ENCODE results near the gene MBTPS1. TPM values are rescaled to one million over a fixed set of nuclear protein-coding genes. Genes with fewer than 3 reads are reported as not detected.

MBTPS1 gene
- total RNA-seq, 2 experiments from 2014 or later, result 29.6 to 30.2 TPM

DNA sequence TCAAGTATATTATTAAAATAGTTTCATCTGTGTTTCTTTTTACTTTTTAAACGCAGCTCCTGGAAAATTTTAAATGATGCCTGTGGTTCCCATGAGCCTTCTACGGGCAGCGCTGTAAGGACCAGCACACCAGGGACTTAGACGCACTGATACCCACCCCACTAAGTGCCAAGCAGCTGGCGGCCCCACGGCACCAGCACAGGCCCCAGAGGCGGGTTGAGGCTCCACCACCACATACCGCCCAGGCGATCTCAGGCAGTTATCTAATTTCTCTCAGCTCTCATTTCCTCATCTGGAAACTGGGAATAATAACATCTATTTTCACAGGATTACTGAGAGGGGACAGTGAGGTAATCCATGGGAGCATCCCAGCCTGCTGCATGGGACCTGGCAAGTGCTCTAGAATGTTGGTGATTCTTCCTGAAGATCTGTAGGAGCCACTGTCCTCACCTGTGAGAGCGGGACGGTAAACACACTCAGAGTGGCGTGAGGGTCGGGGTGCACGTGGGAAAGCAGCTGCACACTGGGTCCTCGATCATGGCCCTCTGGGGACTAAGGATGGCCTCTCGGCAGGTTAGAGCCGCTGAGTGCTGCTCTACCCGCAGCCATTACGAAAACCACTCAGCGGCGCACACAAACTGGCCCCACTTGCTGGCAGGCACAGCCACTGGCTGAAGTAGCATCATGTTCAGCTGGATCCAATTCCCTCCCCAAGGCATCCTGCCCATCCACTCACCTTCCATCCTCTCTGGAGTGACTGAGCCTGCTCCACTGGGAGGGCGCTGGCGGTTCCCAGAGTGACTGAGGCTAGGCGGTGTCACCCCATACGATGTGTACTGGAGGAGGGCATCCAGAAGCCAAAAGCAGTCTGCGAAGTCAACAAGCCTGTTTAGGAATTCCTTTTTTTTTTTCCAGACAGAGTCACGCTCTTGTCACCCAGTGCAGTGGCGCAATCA, 56.5 kb downstream of the MBTPS1 start:
- peaks cover 6% of the 10 kb centered on the region for H3K4me1 Mint-ChIP-seq
- no peaks in the 10 kb centered on the region for H3K27me3 Mint-ChIP-seq
- DNase-seq, result no peak
- H3K4me3 Mint-ChIP-seq, result no peak overlapping the region
- peaks cover 12% of the 10 kb centered on the region for H3K36me3 Mint-ChIP-seq
- no peaks in the 10 kb centered on the region for H3K9me3 Mint-ChIP-seq
- H3K27ac Mint-ChIP-seq, result no peak overlapping the region

DNA sequence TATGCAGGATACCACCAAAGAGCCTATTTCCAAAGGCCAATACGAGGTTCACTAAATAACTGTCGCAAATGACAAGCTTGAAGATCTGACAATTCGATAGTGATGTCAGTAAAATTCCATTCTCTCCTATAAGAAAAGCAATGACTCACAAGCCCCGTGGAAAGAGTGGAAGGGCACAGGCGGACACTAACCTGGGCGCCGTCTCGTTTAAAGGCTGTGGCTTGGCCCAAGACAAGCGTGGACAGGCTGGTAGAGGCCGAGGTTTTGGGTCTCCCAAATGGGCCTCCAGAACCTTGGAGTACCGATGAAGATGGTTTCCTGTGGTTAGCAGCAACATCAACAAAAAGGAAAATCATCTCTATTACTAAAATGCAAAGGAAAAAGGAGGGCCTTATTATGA, 57.6 kb downstream of the MBTPS1 start:
- Mint-ChIP-seq H3K4me3 (no peak overlapping the region), H3K9me3 (no peaks in the 10 kb centered on the region), H3K36me3 (peaks cover 12% of the 10 kb centered on the region), H3K27ac (no peak overlapping the region), H3K4me1 (peaks cover 6% of the 10 kb centered on the region), H3K27me3 (no peaks in the 10 kb centered on the region)
- no peak for DNase-seq

DNA sequence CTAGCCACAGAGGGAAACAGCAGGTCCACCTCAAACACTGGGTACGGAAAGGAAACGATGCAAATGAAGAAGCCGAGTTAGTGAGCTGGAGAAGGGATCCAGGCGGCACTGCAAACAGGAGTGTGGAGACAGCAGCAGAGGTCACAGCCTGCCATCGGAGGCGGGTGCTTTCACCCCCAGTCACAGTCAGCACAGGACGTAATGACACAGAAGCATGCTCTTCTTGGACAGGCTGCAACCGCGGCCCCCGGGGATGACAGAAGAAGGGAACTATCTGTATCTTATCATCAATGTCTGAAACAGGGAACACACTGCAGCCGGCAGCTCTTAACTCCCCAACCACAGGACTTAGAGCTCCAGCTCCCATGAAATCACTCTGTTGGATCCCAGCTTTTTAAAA, 58.1 kb downstream of the MBTPS1 start:
- DNase-seq, result no peak
- H3K4me3 Mint-ChIP-seq, result no peak overlapping the region
- H3K27me3 Mint-ChIP-seq, result no peaks in the 10 kb centered on the region
- peaks cover 6% of the 10 kb centered on the region for H3K4me1 Mint-ChIP-seq
- peaks cover 9% of the 10 kb centered on the region for H3K36me3 Mint-ChIP-seq
- H3K9me3 Mint-ChIP-seq, result no peaks in the 10 kb centered on the region
- no peak overlapping the region for H3K27ac Mint-ChIP-seq

DNA sequence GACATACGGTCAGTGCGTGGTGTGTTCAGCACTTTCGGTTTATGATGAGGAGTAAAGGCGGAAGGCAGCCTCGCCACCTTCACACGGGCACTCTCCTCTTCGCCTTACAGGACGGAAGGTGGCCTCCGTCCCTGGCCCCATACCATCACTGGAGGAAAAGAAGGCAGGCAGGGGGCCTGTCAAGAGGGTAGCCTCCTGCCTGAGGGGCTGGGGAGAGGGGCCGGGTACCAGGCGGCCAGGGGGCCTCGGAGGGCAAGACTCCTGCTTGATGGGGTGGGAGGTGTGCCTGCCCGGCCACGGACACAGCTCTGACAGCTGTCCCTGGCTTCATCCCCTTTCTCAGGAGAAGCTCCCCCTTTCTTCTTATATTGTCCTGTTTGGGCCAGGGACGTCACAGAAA, 58.5 kb downstream of the MBTPS1 start:
- H3K36me3 Mint-ChIP-seq, result peaks cover 6% of the 10 kb centered on the region
- H3K4me1 Mint-ChIP-seq, result peaks cover 5% of the 10 kb centered on the region
- H3K4me3 Mint-ChIP-seq, result no peak overlapping the region
- no peaks in the 10 kb centered on the region for H3K27me3 Mint-ChIP-seq
- no peak for DNase-seq
- H3K9me3 Mint-ChIP-seq, result no peaks in the 10 kb centered on the region
- H3K27ac Mint-ChIP-seq, result no peak overlapping the region

DNA sequence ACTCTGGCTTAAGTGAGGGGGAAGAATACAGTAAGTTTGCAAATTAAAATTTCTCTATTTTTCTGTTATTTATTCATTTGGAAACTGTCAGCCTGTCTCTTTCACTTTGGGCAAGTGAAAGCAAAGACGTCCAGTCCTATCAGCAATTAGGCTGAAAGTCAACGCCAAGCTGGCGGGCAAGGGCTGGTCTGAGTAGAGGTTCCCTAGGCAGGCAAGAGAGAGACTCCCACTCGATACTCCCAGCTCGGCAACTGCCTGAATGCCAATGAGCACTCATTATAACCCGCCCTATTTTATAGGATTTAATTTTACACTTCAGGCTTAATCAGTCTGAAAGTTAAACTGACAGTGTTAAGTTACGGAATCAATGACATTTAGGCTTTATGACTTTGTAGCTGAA, 59.8 kb downstream of the MBTPS1 start:
- Mint-ChIP-seq H3K27ac (no peak overlapping the region), H3K4me1 (no peaks in the 10 kb centered on the region), H3K4me3 (no peak overlapping the region), H3K27me3 (no peaks in the 10 kb centered on the region), H3K9me3 (no peaks in the 10 kb centered on the region), H3K36me3 (peaks cover 6% of the 10 kb centered on the region)
- no peak for DNase-seq

DNA sequence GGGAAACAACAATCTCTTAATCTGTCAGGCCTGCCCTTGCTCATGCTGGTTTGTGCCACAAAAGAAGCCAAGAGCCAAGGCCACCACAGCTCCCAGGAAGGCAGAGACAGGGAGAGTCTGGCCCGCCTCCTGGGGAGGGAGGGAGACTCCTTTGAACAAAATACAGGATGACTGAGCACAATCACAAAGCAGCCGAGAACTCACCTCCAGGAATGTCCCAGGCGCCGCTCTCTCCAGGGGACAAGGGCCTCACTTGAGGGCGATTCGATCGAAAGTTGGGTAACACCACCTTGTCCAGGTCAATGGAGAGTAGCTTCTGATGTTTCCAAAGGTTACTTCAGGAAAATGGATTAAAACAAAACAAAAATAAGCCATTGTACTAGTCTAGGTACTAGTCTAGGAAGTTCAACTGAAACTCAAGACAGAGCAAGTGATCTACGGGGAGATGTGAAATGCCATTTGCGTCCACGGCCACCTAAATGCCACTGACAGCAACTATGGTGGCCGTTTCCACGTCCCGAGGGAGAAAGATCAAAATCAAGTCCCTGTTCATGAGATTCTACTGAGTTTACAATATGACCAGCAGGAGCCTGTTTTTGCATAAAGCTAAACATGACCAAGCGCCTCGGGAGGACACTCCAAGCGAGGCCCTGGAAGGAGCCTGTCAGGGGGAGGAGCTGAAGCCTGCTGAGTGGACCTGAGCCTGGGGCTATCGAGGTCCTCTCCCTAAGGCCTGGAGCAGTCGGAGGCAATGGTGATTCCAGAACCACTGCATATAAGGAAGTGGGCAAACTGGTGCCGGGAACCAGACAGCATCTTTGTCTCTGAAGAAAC, 60.7 kb downstream of the MBTPS1 start:
- H3K36me3 Mint-ChIP-seq, result peaks cover 6% of the 10 kb centered on the region

DNA sequence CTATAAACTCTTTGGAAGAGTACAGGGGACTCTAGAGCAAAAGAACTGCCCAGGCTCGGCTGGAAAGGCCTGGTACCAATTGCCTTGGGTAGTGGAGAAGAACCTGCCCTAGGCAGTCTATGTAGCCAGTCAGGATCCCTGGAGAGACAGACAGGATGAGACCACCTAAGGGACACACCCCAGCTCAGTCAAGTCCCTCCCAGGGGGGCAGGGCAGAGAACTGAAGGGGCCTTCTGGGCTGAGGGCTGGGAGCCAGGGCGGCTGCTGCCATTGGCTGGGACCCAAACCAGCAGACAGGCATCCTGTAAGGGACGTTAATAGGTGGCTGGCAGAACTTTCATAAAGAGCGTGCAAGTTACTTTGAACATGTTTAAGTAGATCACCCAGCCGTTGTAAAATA, 61.4 kb downstream of the MBTPS1 start:
- no peak for DNase-seq
- no peak overlapping the region for H3K27ac Mint-ChIP-seq
- no peaks in the 10 kb centered on the region for H3K4me1 Mint-ChIP-seq
- no peak overlapping the region for H3K4me3 Mint-ChIP-seq
- H3K9me3 Mint-ChIP-seq, result no peaks in the 10 kb centered on the region
- H3K36me3 Mint-ChIP-seq, result peaks cover 6% of the 10 kb centered on the region
- no peaks in the 10 kb centered on the region for H3K27me3 Mint-ChIP-seq

More for the DNA sequence above, 60.7 kb downstream of the MBTPS1 start:
- no peak for DNase-seq
- Mint-ChIP-seq H3K9me3 (no peaks in the 10 kb centered on the region), H3K4me1 (no peaks in the 10 kb centered on the region), H3K27me3 (no peaks in the 10 kb centered on the region), H3K27ac (no peak overlapping the region), H3K4me3 (no peak overlapping the region)

DNA sequence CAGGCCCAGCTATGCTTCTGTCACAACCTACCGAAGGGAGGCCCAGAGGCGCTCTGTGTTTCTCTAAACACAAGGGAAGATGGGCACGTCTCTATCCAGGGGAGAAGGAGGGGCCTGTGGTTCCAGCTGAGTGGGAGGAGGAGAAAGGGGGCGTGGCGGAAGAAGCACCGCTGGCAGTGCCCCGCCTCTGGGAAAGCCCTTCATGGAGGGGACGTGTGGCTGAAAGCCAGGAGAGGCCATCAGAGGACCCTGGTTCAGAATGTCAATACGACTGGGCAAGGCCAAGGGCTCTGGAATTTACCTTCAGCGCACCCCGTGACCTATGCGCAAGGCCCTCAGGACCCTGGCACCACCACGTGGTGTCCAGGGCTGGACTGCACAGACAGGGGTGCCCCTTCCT, 61.8 kb downstream of the MBTPS1 start:
- H3K27ac Mint-ChIP-seq, result no peak overlapping the region

DNA sequence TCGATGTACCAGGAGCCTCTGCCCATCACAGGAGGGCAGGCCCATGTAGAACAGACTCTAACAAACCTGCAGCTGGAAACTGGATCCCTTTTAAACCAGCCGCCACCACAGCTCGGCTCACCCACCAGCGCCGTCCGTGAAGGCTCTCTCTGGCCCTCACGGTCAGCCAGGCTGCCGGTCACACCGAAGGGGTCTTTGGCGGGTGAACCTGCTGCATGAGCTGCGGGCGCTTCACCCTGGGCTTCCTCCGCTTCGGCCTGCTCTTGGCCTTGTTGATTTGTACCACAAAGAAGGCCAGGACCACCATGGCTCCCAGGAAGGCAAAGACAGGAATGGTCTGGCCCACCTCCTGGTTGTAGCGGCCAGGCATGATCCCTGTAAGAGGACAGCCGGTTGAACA, 62.5 kb downstream of the MBTPS1 start:
- no peak overlapping the region for H3K4me3 Mint-ChIP-seq
- DNase-seq, result no peak
- no peaks in the 10 kb centered on the region for H3K9me3 Mint-ChIP-seq
- H3K4me1 Mint-ChIP-seq, result no peaks in the 10 kb centered on the region
- peaks cover 5% of the 10 kb centered on the region for H3K36me3 Mint-ChIP-seq
- no peaks in the 10 kb centered on the region for H3K27me3 Mint-ChIP-seq
- no peak overlapping the region for H3K27ac Mint-ChIP-seq

More for the DNA sequence above, 61.8 kb downstream of the MBTPS1 start:
- no peak overlapping the region for H3K4me3 Mint-ChIP-seq
- H3K27me3 Mint-ChIP-seq, result no peaks in the 10 kb centered on the region
- no peaks in the 10 kb centered on the region for H3K9me3 Mint-ChIP-seq
- no peaks in the 10 kb centered on the region for H3K4me1 Mint-ChIP-seq
- H3K36me3 Mint-ChIP-seq, result peaks cover 5% of the 10 kb centered on the region
- DNase-seq, result no peak

DNA sequence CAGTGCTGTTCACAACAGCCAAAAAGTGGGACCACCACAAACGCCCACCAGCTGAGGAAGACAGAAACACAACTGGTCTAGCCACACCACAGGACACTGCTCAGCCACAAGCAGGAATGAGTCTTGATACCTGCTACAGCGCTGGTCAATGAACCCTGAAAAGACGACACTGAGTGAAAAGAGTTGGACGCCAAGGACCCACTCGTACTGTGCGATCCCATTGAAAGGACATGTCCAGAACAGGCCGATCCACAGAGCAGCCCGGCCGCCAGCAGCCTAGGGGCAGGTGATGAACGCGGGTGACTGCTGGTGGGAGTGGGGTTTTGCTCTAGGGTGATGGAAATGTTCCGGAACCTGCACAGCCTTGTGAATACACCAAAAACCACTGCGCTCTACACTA, 63.5 kb downstream of the MBTPS1 start:
- Mint-ChIP-seq H3K27ac (no peak overlapping the region), H3K36me3 (peaks cover 5% of the 10 kb centered on the region), H3K4me1 (no peaks in the 10 kb centered on the region), H3K9me3 (no peaks in the 10 kb centered on the region), H3K4me3 (no peak overlapping the region), H3K27me3 (no peaks in the 10 kb centered on the region)
- no peak for DNase-seq

DNA sequence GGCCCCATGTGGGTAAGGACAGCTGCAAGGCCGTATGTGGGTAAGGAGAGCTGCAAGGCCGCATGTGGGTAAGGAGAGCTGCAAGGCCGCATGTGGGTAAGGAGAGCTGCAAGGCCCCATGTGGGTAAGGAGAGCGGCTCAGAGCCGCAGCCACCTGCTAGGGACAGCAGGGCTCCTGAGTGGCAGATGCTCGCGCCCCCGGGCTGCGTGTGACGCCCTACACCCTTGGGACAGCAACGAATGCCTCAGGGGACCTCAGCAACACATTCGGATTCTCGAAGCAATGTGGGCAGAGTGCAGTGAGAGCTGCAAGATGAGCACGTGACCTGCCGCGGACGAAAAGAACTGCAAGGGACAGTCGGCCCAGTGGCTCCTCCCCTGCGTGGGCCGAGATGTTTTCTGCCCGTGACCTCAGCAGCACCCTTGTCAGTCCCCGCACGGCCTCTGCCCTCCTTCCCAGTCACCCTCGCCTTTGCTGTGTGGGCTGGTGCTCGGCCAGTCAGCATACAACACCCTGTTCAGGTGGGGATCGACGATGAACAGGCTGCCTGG, 64.6 kb downstream of the MBTPS1 start:
- Mint-ChIP-seq H3K9me3 (no peaks in the 10 kb centered on the region), H3K4me1 (no peaks in the 10 kb centered on the region), H3K27ac (no peak overlapping the region), H3K27me3 (no peaks in the 10 kb centered on the region), H3K4me3 (no peak overlapping the region), H3K36me3 (peaks cover 5% of the 10 kb centered on the region)
- no peak for DNase-seq

DNA sequence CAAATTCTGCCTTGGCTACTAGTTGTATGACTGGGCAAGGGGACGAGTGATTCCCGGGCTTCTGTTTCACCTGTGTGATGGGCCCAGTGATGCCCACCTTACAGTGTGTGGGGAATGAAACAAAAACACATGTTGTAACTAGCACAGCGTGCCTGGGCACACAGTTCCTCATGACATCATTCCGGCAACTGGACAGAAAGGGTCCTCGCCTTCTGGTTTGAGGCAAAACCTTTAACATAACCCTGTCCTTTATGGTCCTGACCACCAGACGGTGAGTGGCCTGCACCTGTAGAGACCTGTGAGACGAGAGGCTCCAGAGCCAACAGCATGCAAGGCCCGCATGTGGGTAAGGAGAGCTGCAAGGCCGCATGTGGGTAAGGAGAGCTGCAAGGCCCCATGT, 66.4 kb downstream of the MBTPS1 start:
- no peaks in the 10 kb centered on the region for H3K9me3 Mint-ChIP-seq
- H3K4me1 Mint-ChIP-seq, result no peaks in the 10 kb centered on the region
- no peak overlapping the region for H3K4me3 Mint-ChIP-seq
- H3K36me3 Mint-ChIP-seq, result peaks cover 5% of the 10 kb centered on the region
- no peak for DNase-seq
- no peak overlapping the region for H3K27ac Mint-ChIP-seq
- no peaks in the 10 kb centered on the region for H3K27me3 Mint-ChIP-seq

DNA sequence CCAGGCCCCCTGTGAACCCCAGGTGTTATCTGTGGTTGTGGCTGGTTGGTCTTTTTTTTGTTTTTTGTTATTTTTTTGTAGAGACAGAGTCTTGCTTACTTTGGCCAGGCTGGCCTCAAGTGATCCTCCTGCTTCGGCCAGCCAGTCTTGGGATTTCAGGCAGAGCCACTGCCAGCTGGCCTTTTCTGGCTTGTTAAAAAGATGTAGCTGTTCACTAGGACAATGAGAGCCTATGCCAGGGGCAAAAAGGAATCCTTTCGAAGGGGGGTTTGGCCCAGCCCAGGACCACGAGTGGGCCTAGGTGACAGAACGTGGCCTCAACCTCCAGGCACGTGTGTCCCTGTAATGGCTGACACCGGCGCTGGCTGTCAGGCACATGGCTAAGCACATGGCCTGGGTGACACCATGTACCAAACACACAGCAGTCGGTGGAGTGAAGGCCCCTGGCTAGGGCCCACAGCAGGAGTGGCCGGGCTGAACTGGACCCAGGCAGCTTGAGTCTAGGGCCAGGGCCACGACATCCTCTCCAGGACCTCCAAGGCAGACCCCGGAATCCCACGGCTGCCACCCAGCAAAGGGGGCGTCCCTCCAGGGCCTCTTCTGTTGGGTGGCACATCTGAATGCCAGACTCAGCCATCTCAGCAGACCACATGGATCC, 67.2 kb downstream of the MBTPS1 start:
- DNase-seq, result no peak
- Mint-ChIP-seq H3K36me3 (peaks cover 5% of the 10 kb centered on the region), H3K4me3 (no peak overlapping the region), H3K9me3 (no peaks in the 10 kb centered on the region), H3K27ac (no peak overlapping the region), H3K4me1 (no peaks in the 10 kb centered on the region), H3K27me3 (peaks cover 7% of the 10 kb centered on the region)

DNA sequence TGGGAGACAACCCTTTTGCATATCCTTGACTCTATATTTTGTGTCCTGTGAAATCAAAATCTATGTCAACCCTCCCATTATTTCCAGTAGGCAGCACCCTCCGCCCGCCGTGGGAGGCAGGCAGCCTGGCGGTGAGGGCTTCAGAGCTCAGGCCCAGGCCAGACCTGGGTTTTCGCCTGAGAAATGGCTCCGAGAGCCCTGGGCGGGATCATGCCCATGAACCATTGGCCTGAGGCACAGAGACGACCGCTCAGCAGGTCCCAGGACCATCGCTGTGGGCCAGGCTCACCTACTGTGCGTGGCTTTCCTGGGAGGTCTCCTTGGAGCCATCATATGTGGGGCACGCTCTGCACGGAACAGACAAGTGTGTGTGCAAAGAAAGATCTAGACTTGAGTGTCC, 67.9 kb downstream of the MBTPS1 start:
- Mint-ChIP-seq H3K4me3 (no peak overlapping the region), H3K36me3 (peaks cover 5% of the 10 kb centered on the region), H3K9me3 (no peaks in the 10 kb centered on the region), H3K27me3 (peaks cover 13% of the 10 kb centered on the region), H3K27ac (no peak overlapping the region), H3K4me1 (no peaks in the 10 kb centered on the region)
- no peak for DNase-seq

DNA sequence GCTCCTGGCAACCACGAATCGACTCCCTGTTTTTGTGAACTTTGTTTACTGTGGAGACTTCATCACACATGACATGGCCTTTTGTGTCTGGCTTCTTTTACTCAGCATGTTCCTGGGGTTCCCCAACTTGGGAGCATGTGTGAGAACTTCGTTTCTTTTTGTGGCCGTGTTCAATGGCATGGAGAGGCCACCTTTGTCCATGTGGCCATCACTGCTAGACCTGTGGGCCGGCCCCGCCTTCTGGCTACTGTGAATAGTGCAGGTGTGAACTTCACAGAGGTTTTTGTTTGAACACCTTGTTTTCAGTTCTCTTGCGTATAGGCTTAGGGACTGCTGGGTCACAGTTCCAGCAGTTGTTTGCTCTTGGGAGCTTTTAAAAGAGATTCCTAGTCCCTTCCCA, 68.5 kb downstream of the MBTPS1 start:
- H3K9me3 Mint-ChIP-seq, result no peaks in the 10 kb centered on the region
- no peak overlapping the region for H3K4me3 Mint-ChIP-seq
- peaks cover 5% of the 10 kb centered on the region for H3K36me3 Mint-ChIP-seq
- H3K4me1 Mint-ChIP-seq, result peaks cover 4% of the 10 kb centered on the region
- no peak overlapping the region for H3K27ac Mint-ChIP-seq
- DNase-seq, result no peak
- H3K27me3 Mint-ChIP-seq, result peaks cover 19% of the 10 kb centered on the region
